K562 (cell line): Measurements from ENCODE around the gene CUL1. TPM values are rescaled to one million over a fixed set of nuclear protein-coding genes. Genes with fewer than 3 reads are reported as not detected.

ENCODE experiments used
- ATAC-seq: fragments of 200-7000 bp; cut with Tn5 transposase; 3 replicates; pipeline ENCODE4 v1.9.1; 2020; ENCODE audit warnings: moderate library complexity
- BruUV-seq: library from RNA; stranded (reverse); fragments of 400-500 nt; replicated peaks from 2 replicates; lab custom pipeline; 2021; lab: Mats Ljungman, UMichigan
- CTCF ChIA-PET: fragments of 300-600 bp; formaldehyde crosslinking; extraction: SDS; loops from one replicate; lab custom pipeline; 2021; ENCODE audit warnings: low intra/inter-chr PET ratio; lab: Yijun Ruan, JAX
- POLR2A ChIA-PET: fragments of 300-600, 350-650 bp; sonication (Branson Sonifier 250); formaldehyde crosslinking; extraction: SDS; loops from one replicate; lab custom pipeline; 2021; ENCODE audit warnings: antibody characterized with exemption, inconsistent platforms; lab: Yijun Ruan, JAX
- DNase-seq, 4 experiments: peaks; one replicate each; pipeline versions ENCODE4 v3.0.0 to v3.0.0-alpha.2; 2011 to 2018; ENCODE audit warnings: low spot score in 3 of 4, mixed read lengths in 3 of 4; ENCODE audit errors: extremely low read depth in 1 of 4
- FAIRE-seq: peaks from 2 replicates; lab custom pipeline; 2011; peaks lifted over from hg19 to GRCh38; lab: Jason Lieb, UNC
- H2AFZ ChIP-seq: 2 replicates; pipeline ENCODE4 v1.6.0; 2011; ENCODE audit warnings: low read depth, low read length, control low read depth, inconsistent platforms
- H3K27ac ChIP-seq: fragments of 200-600 bp; 3 replicates; pipeline ENCODE4 v1.8.0; 2011; ENCODE audit warnings: low read depth, mild to moderate bottlenecking, control low read depth, inconsistent platforms, low read length, moderate library complexity, mixed read lengths; ENCODE audit errors: extremely low read depth
- H3K27me3 ChIP-seq, 2 experiments: fragments of 300-600 bp in 1 of 2; 2 replicates in 1 of 2; 3 replicates in 1 of 2; pipeline versions ENCODE4 v1.6.0 to v1.8.0; 2011; ENCODE audit warnings: inconsistent platforms in 2 of 2, low read length in 2 of 2, mild to moderate bottlenecking in 1 of 2, mixed read lengths in 1 of 2, moderate library complexity in 1 of 2; ENCODE audit not compliant: control insufficient read depth in 2 of 2, insufficient read depth in 2 of 2
- H3K36me3 ChIP-seq: fragments of 300-600 bp; 3 replicates; pipeline ENCODE4 v1.8.0; 2011; ENCODE audit warnings: mild to moderate bottlenecking, low read length, inconsistent platforms; ENCODE audit not compliant: control insufficient read depth, insufficient read depth
- H3K4me1 ChIP-seq, 2 experiments: fragments of 200-600 bp in 1 of 2; replicated peaks in 1 of 2; 2 replicates in 1 of 2; 3 replicates in 1 of 2; pipeline versions ENCODE4 v1.5.1 to v1.8.0; 2011; ENCODE audit warnings: inconsistent platforms in 2 of 2, low read length in 2 of 2, mild to moderate bottlenecking in 1 of 2, mixed read lengths in 1 of 2, moderate library complexity in 1 of 2; ENCODE audit not compliant: control insufficient read depth in 2 of 2, insufficient read depth in 2 of 2
- H3K4me2 ChIP-seq: 2 replicates; pipeline ENCODE4 v1.6.1; 2011; ENCODE audit warnings: low read length, control low read depth, inconsistent platforms, mixed read lengths; ENCODE audit not compliant: insufficient read depth
- H3K4me3 ChIP-seq: fragments of 200-600 bp; sonication (generic), shearing (Covaris generic); 2 replicates; pipeline ENCODE4 v1.5.1; 2016; ENCODE audit warnings: control low read depth, inconsistent platforms
- H3K79me2 ChIP-seq: fragments of 200-600 bp; 3 replicates; pipeline ENCODE4 v1.8.0; 2011; ENCODE audit warnings: low read length, inconsistent platforms; ENCODE audit not compliant: control insufficient read depth, insufficient read depth
- H3K9ac ChIP-seq, 2 experiments: 2 replicates each; pipeline versions ENCODE4 v1.6.0 to v1.6.1; 2011; ENCODE audit warnings: low read depth in 2 of 2, low read length in 2 of 2, control low read depth in 1 of 2, inconsistent platforms in 1 of 2, mild to moderate bottlenecking in 1 of 2, mixed read lengths in 1 of 2; ENCODE audit not compliant: insufficient read depth in 1 of 2
- H3K9me1 ChIP-seq: one replicate; pipeline ENCODE4 v1.6.0; 2011; ENCODE audit warnings: inconsistent platforms, mild to moderate bottlenecking, low read length, moderate library complexity; ENCODE audit not compliant: control insufficient read depth, insufficient read depth
- H3K9me3 ChIP-seq: replicated peaks from 2 replicates; pipeline ENCODE4 v1.5.1; 2011; ENCODE audit warnings: low read depth, low read length, inconsistent platforms; ENCODE audit not compliant: control insufficient read depth, insufficient read depth
- H4K20me1 ChIP-seq: replicated peaks from 2 replicates; pipeline ENCODE4 v1.6.1; 2011; ENCODE audit warnings: low read length, inconsistent platforms, mixed read lengths; ENCODE audit not compliant: control insufficient read depth, insufficient read depth
- ARID2 ChIP-seq: fragments of 450-650 bp; IDR thresholded peaks from 2 replicates; pipeline ENCODE4 v1.6.1; 2017; ENCODE audit warnings: antibody characterized with exemption, mild to moderate bottlenecking
- BRD4 ChIP-seq: fragments of 200-600 bp; sonication (generic); IDR thresholded peaks from 2 replicates; pipeline ENCODE4 v1.6.1; 2017; ENCODE audit warnings: inconsistent platforms
- NCOA1 ChIP-seq: fragments of 450-650 bp; IDR thresholded peaks from 2 replicates; pipeline ENCODE4 v1.6.1; 2016; ENCODE audit warnings: low read depth
- POLR3A ChIP-seq: IDR thresholded peaks from 2 replicates; pipeline ENCODE4 v1.6.1; 2011; ENCODE audit warnings: borderline replicate concordance, mild to moderate bottlenecking, moderate library complexity; ENCODE audit not compliant: insufficient read length, insufficient read depth; ENCODE audit errors: extremely low read depth
- RBBP5 ChIP-seq: fragments of 200-600 bp; sonication (generic); IDR thresholded peaks from 2 replicates; pipeline ENCODE4 v1.6.1; 2012; ENCODE audit warnings: borderline replicate concordance, mild to moderate bottlenecking, low read length, control low read depth, inconsistent platforms; ENCODE audit not compliant: insufficient read depth, poor library complexity, severe bottlenecking
- ZKSCAN3 ChIP-seq: fragments of 250-450 bp; sonication (Bioruptor Pico); IDR thresholded peaks from 2 replicates; pipeline ENCODE4 v1.4.0; 2020
- ZNF212 ChIP-seq: fragments of 450-650 bp; formaldehyde crosslinking; IDR thresholded peaks from 2 replicates; pipeline ENCODE4 v1.4.0; 2020; ENCODE audit warnings: mild to moderate bottlenecking
- WGBS: fragments of 100-300 bp; shearing (Covaris generic); methylation state at CpG from one replicate; pipeline ENCODE4 v1.1.6; 2016; ENCODE audit warnings: low coverage, mixed read lengths; ENCODE audit not compliant: insufficient coverage; ENCODE audit errors: missing lambda C conversion rate; 5-methylcytosine and 5-hydroxymethylcytosine counted together
- in situ Hi-C: fragments of 300-500 bp; cut with MboI; formaldehyde crosslinking; loops from 4 replicates; pipeline ENCODE4 v1.15.0; 2018; ENCODE audit warnings: inconsistent platforms, mixed read lengths
- intact Hi-C: fragments of 100-400 bp; cut with micrococcal nuclease; formaldehyde crosslinking; loops from 2 replicates; pipeline ENCODE4 v1.14.2; 2022
- polyA plus RNA-seq, 8 experiments: library from polyadenylated mRNA; depleted of rRNA in 4 of 8; stranded (reverse) in 5 of 8; unstranded in 3 of 8; fragments of >200 nt; fragmentation: Nextera tagmentation in 2 of 8; fragmentation: Illumina TruSeq in 1 of 8; extraction: Ambion mirVana in 2 of 8; extraction: Trizol in 1 of 8; gene quantifications; 2 replicates each; pipeline versions ENCODE4 v1.2.1 to v1.2.3, GENCODE V29; 2011 to 2014; ENCODE audit warnings: inconsistent platforms in 1 of 8, missing spikeins in 1 of 8
- total RNA-seq, 7 experiments: library from RNA; depleted of rRNA in 6 of 7; stranded (reverse); fragments of >200 nt in 6 of 7; fragmentation: Illumina TruSeq in 2 of 7; extraction: Trizol in 2 of 7; gene quantifications; 2 replicates each; pipeline versions ENCODE4 v1.2.1 to v1.2.3, GENCODE V29; 2011 to 2021; ENCODE audit warnings: low replicate concordance in 1 of 7
- TF ChIP-seq, protein P1 (sequence below): sonication (generic); formaldehyde crosslinking; IDR thresholded peaks from 2 replicates; pipeline ENCODE4 v1.8.1; 2023; ENCODE audit warnings: missing genetic modification reagents, mild to moderate bottlenecking, borderline replicate concordance

Gene CUL1
- total and polyA plus RNA-seq, 9 of the 15 experiments (the other 6 are each of a cell fraction or from before 2014, with no cell fraction given), result 31.5 to 107 (median 96.5) TPM

DNA sequence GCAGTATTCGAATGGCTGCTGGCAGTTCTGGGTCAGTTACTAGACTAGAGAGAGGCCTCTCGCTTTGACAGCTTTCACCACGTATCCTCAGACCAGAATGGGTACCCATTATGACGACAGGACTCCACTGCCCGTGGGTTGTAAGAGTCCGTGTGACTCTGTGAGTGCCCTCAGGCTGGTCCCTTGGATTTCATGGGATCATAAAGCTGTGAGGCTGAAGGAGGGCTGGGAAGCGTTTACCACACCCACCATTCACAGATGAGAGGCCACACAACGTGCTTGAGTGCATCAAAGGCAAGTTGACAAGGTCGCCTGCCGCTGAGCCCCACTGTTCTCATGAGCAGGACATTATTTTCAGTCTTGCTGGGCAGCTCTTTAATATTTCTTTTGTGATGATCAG, 98.1 kb downstream of the CUL1 start:
- Histone ChIP-seq H3K9me1 (no peaks in the 10 kb centered on the region), H3K4me3 (no peak overlapping the region), H3K4me1 (no peaks in the 10 kb centered on the region), H3K27ac (no peak overlapping the region), H3K36me3 (peaks cover 91% of the 10 kb centered on the region), H2AFZ (no peak overlapping the region), H3K27me3 (no peaks in the 10 kb centered on the region), H4K20me1 (no peaks in the 10 kb centered on the region), H3K9ac (no peak overlapping the region), H3K79me2 (no peaks in the 10 kb centered on the region), H3K9me3 (peaks cover 4% of the 10 kb centered on the region; the same call in 1 of the 2 replicates), H3K4me2 (no peak overlapping the region)
- ChIA-PET POLR2A (interaction anchor here (0.6 kb wide), 1 partner anchor 8 kb away, joined by 4 read pairs; no protein-coding TSS in a partner anchor), CTCF (interaction anchor here (0.7 kb wide), 1 partner anchor 269 kb away, joined by 3 read pairs; no protein-coding TSS in a partner anchor)
- no peak for FAIRE-seq
- in situ Hi-C loops, result no loop called here
- WGBS, result 96% methylated on average over 10 of the region's 10 CpGs
- TF ChIP-seq ZKSCAN3 (CRISPR knock-in tag) (no peak), ARID2 (no peak), RBBP5 (no peak), POLR3A (no peak), NCOA1 (no peak), ZNF212 (no peak), BRD4 (no peak)
- TF ChIP-seq, protein P1, sequence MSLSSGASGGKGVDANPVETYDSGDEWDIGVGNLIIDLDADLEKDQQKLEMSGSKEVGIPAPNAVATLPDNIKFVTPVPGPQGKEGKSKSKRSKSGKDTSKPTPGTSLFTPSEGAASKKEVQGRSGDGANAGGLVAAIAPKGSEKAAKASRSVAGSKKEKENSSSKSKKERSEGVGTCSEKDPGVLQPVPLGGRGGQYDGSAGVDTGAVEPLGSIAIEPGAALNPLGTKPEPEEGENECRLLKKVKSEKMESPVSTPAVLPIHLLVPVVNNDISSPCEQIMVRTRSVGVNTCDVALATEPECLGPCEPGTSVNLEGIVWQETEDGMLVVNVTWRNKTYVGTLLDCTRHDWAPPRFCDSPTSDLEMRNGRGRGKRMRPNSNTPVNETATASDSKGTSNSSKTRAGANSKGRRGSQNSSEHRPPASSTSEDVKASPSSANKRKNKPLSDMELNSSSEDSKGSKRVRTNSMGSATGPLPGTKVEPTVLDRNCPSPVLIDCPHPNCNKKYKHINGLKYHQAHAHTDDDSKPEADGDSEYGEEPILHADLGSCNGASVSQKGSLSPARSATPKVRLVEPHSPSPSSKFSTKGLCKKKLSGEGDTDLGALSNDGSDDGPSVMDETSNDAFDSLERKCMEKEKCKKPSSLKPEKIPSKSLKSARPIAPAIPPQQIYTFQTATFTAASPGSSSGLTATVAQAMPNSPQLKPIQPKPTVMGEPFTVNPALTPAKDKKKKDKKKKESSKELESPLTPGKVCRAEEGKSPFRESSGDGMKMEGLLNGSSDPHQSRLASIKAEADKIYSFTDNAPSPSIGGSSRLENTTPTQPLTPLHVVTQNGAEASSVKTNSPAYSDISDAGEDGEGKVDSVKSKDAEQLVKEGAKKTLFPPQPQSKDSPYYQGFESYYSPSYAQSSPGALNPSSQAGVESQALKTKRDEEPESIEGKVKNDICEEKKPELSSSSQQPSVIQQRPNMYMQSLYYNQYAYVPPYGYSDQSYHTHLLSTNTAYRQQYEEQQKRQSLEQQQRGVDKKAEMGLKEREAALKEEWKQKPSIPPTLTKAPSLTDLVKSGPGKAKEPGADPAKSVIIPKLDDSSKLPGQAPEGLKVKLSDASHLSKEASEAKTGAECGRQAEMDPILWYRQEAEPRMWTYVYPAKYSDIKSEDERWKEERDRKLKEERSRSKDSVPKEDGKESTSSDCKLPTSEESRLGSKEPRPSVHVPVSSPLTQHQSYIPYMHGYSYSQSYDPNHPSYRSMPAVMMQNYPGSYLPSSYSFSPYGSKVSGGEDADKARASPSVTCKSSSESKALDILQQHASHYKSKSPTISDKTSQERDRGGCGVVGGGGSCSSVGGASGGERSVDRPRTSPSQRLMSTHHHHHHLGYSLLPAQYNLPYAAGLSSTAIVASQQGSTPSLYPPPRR (CRISPR knock-in tag), result no peak
- no peak for ATAC-seq
- BruUV-seq, result no TSS peak
- intact Hi-C loops, result no loop called here
- no peak for DNase-seq
